HS-27A (cell line): ENCODE measurements around the gene NLRP10.
"Not testable (repeated sequence)": the region's sequence is repeated elsewhere in the genome, so short reads cannot be mapped to it uniquely, and the experiment has no call there.

Experiments used
- DNase-seq: peaks from one replicate; pipeline ENCODE4 v3.0.0-alpha.2; 2012; ENCODE audit warnings: low read depth, missing footprints

The NLRP10 gene

GRCh38 chr11:7965386-7965785 is at the start of gene NLRP10:
NLRP10 (minus strand) TSS chr11:7965447; CDS start chr11:7963495, 1,952 bp downstream.
- DNase-seq: peak; percentile 95

GRCh38 chr11:8013833-8014232 is 48.6 kb upstream of the NLRP10 start:
- DNase-seq: no peak

- DNase-seq: peak; percentile 84
These were observed 46.8 kb upstream of the NLRP10 start for GRCh38 chr11:8011981-8012444.

- DNase-seq: no peak
These were observed 46.1 kb upstream of the NLRP10 start for GRCh38 chr11:8011371-8011770.

GRCh38 chr11:8009856-8010255 is 44.6 kb upstream of the NLRP10 start:
- DNase-seq: no peak

- no peak for DNase-seq
These were observed 43.0 kb upstream of the NLRP10 start for GRCh38 chr11:8008212-8008611.

- peak; percentile 59 for DNase-seq
These were observed 41.2 kb upstream of the NLRP10 start for GRCh38 chr11:8006349-8006977.

- DNase-seq: no peak
These were observed 40.3 kb upstream of the NLRP10 start for GRCh38 chr11:8005556-8005955.

GRCh38 chr11:8004008-8004407 is 38.8 kb upstream of the NLRP10 start:
- no peak for DNase-seq

GRCh38 chr11:8003187-8003586 is 37.9 kb upstream of the NLRP10 start:
- DNase-seq: no peak

- no peak for DNase-seq
These were observed 37.4 kb upstream of the NLRP10 start for GRCh38 chr11:8002676-8003075.

- DNase-seq: no peak
These were observed 35.1 kb upstream of the NLRP10 start for GRCh38 chr11:8000390-8000789.

GRCh38 chr11:7999795-8000194 is 34.5 kb upstream of the NLRP10 start:
- no peak for DNase-seq

GRCh38 chr11:7994581-7995278 is 29.5 kb upstream of the NLRP10 start:
- DNase-seq: no peak

GRCh38 chr11:7987560-7987883 is 22.3 kb upstream of the NLRP10 start:
- DNase-seq: not testable (repeated sequence)

GRCh38 chr11:7986768-7987559 is 21.7 kb upstream of the NLRP10 start, which contains the start of gene EIF3F:
EIF3F (plus strand) TSS chr11:7987337; CDS start chr11:7987353, 16 bp downstream.
- DNase-seq: peak; percentile 100

GRCh38 chr11:7983832-7984590 is 18.8 kb upstream of the NLRP10 start:
- DNase-seq: no peak

- no peak for DNase-seq
These were observed 17.4 kb upstream of the NLRP10 start for GRCh38 chr11:7982582-7983119.

- no peak for DNase-seq
These were observed 16.4 kb upstream of the NLRP10 start for GRCh38 chr11:7981619-7982157.

- peak; percentile 95 for DNase-seq
These were observed 12.1 kb upstream of the NLRP10 start for GRCh38 chr11:7977232-7977917.

- no peak for DNase-seq
These were observed 9.4 kb upstream of the NLRP10 start for GRCh38 chr11:7974668-7975067.
